SK-N-SH treated with all-trans-retinoic acid at 6 μM for 48 hours (cell line): ENCODE measurements around the gene PLVAP.

Experiments
- ATAC-seq: fragments of 200-7000 bp; cut with Tn5 transposase; 3 replicates; pipeline ENCODE4 v1.9.1; 2020; ENCODE audit warnings: mild to moderate bottlenecking, moderate library complexity
- ARNTL ChIP-seq: fragments of 450-650 bp; formaldehyde crosslinking; IDR thresholded peaks from 2 replicates; pipeline ENCODE4 v1.5.0; 2020; ENCODE audit warnings: low read depth, mild to moderate bottlenecking, moderate library complexity, borderline replicate concordance
- CSDC2 ChIP-seq: fragments of 250-450 bp; sonication (Bioruptor Pico); IDR thresholded peaks from 2 replicates; pipeline ENCODE4 v1.5.0; 2020; ENCODE audit warnings: mild to moderate bottlenecking, moderate library complexity
- ESRRG ChIP-seq: fragments of 250-450 bp; sonication (Bioruptor Pico); IDR thresholded peaks from 2 replicates; pipeline ENCODE4 v1.6.1; 2021; ENCODE audit warnings: mild to moderate bottlenecking
- GLIS3 ChIP-seq: fragments of 250-450 bp; sonication (Bioruptor Pico); IDR thresholded peaks from 2 replicates; pipeline ENCODE4 v1.5.0; 2020; ENCODE audit warnings: mild to moderate bottlenecking, moderate library complexity
- ISL1 ChIP-seq: fragments of 250-450 bp; sonication (Bioruptor Pico); IDR thresholded peaks from 2 replicates; pipeline ENCODE4 v2.1.2; 2022; ENCODE audit warnings: mild to moderate bottlenecking, moderate library complexity
- OSR1 ChIP-seq: fragments of 250-450 bp; sonication (Bioruptor Pico); IDR thresholded peaks from 2 replicates; pipeline ENCODE4 v1.8.0; 2022; ENCODE audit warnings: moderate library complexity, mild to moderate bottlenecking, inconsistent platforms
- PATZ1 ChIP-seq: fragments of 250-450 bp; sonication (Bioruptor Pico); IDR thresholded peaks from 2 replicates; pipeline ENCODE4 v1.8.0; 2020; ENCODE audit warnings: mild to moderate bottlenecking, moderate library complexity, borderline replicate concordance
- POU6F1 ChIP-seq: fragments of 250-450 bp; sonication (Bioruptor Pico); IDR thresholded peaks from 2 replicates; pipeline ENCODE4 v1.8.0; 2021; ENCODE audit warnings: low read depth, mild to moderate bottlenecking, moderate library complexity, borderline replicate concordance
- PPARA ChIP-seq: fragments of 250-450 bp; sonication (Bioruptor Pico); IDR thresholded peaks from 2 replicates; pipeline ENCODE4 v1.5.0; 2020; ENCODE audit warnings: mild to moderate bottlenecking, borderline replicate concordance
- RARB ChIP-seq: fragments of 250-450 bp; sonication (Bioruptor Pico); IDR thresholded peaks from 2 replicates; pipeline ENCODE4 v1.8.0; 2021; ENCODE audit warnings: mild to moderate bottlenecking, moderate library complexity
- SNAI2 ChIP-seq: fragments of 250-450 bp; sonication (Bioruptor Pico); IDR thresholded peaks from 2 replicates; pipeline ENCODE4 v1.5.0; 2020; ENCODE audit warnings: mild to moderate bottlenecking, moderate library complexity
- TCF4 ChIP-seq: fragments of 250-450 bp; sonication (Bioruptor Pico); IDR thresholded peaks from 2 replicates; pipeline ENCODE4 v1.8.0; 2021; ENCODE audit warnings: mild to moderate bottlenecking, moderate library complexity, borderline replicate concordance
- TOX ChIP-seq: fragments of 250-450 bp; sonication (Bioruptor Pico); IDR thresholded peaks from 2 replicates; pipeline ENCODE4 v1.8.0; 2021; ENCODE audit warnings: mild to moderate bottlenecking, moderate library complexity, borderline replicate concordance
- TSHZ2 ChIP-seq: fragments of 250-450 bp; sonication (Bioruptor Pico); IDR thresholded peaks from 2 replicates; pipeline ENCODE4 v1.5.0; 2020; ENCODE audit warnings: mild to moderate bottlenecking, moderate library complexity
- ZC3H10 ChIP-seq: fragments of 250-450 bp; sonication (Bioruptor Pico); IDR thresholded peaks from 2 replicates; pipeline ENCODE4 v1.5.1; 2021; ENCODE audit warnings: mild to moderate bottlenecking, moderate library complexity
- ZFP30 ChIP-seq: fragments of 450-650 bp; formaldehyde crosslinking; IDR thresholded peaks from 2 replicates; pipeline ENCODE4 v1.5.0; 2022; ENCODE audit warnings: mild to moderate bottlenecking, moderate library complexity
- ZNF565 ChIP-seq: fragments of 450-650 bp; formaldehyde crosslinking; conservative IDR thresholded peaks from 2 replicates; pipeline ENCODE4 v1.5.0; 2020; ENCODE audit warnings: low read depth, mild to moderate bottlenecking, moderate library complexity
- ZNF70 ChIP-seq: fragments of 450-650 bp; formaldehyde crosslinking; IDR thresholded peaks from 2 replicates; pipeline ENCODE4 v1.5.0; 2020; ENCODE audit warnings: mild to moderate bottlenecking, moderate library complexity
- ZNF8 ChIP-seq: fragments of 450-650 bp; formaldehyde crosslinking; IDR thresholded peaks from 2 replicates; pipeline ENCODE4 v1.5.0; 2020; ENCODE audit warnings: mild to moderate bottlenecking, moderate library complexity
- TF ChIP-seq, protein P1 (sequence below): fragments of 250-450 bp; sonication (Bioruptor Pico); IDR thresholded peaks from 2 replicates; pipeline ENCODE4 v1.5.1; 2020; ENCODE audit warnings: low read depth, mild to moderate bottlenecking, moderate library complexity

PLVAP gene

DNA sequence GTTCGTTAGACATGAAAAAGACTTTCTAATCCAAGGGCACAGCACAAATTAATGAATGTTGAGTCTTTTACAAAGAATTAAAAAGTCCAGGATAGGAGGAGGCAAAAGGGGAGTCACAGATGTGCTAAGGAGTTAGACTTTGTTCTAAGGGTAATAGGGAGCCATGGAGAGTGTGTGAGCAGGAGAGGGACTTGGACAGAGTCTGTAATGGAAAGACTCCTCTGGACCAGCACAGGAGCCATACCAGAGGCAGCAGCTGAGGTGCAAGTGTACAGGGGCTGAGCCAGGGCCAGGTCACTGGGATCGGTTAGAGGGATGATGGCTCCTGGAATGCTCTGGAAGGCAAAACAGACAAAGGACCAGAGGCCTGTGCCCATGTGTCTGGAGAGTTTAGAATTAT, 29.3 kb downstream of the PLVAP start:
- no peak for TF ChIP-seq SNAI2
- TF ChIP-seq RARB (CRISPR knock-in tag) = no peak
- TF ChIP-seq ISL1 (CRISPR knock-in tag) = no peak
- no peak for TF ChIP-seq PATZ1 (CRISPR knock-in tag)
- no peak for TF ChIP-seq ZNF565 (CRISPR knock-in tag)
- no peak for TF ChIP-seq ARNTL (CRISPR knock-in tag)
- TF ChIP-seq ZFP30 (CRISPR knock-in tag) = no peak
- TF ChIP-seq PPARA = no peak
- TF ChIP-seq TSHZ2 = no peak
- TF ChIP-seq OSR1 = no peak
- no peak for TF ChIP-seq ESRRG (CRISPR knock-in tag)
- TF ChIP-seq ZNF8 (CRISPR knock-in tag) = no peak
- TF ChIP-seq, protein P1, sequence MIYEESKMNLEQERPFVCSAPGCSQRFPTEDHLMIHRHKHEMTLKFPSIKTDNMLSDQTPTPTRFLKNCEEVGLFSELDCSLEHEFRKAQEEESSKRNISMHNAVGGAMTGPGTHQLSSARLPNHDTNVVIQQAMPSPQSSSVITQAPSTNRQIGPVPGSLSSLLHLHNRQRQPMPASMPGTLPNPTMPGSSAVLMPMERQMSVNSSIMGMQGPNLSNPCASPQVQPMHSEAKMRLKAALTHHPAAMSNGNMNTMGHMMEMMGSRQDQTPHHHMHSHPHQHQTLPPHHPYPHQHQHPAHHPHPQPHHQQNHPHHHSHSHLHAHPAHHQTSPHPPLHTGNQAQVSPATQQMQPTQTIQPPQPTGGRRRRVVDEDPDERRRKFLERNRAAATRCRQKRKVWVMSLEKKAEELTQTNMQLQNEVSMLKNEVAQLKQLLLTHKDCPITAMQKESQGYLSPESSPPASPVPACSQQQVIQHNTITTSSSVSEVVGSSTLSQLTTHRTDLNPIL = no peak
- TF ChIP-seq GLIS3 (CRISPR knock-in tag) = no peak
- TF ChIP-seq CSDC2 = no peak
- TF ChIP-seq POU6F1 (CRISPR knock-in tag) = no peak
- TF ChIP-seq ZC3H10 (CRISPR knock-in tag) = no peak
- no peak for ATAC-seq

DNA sequence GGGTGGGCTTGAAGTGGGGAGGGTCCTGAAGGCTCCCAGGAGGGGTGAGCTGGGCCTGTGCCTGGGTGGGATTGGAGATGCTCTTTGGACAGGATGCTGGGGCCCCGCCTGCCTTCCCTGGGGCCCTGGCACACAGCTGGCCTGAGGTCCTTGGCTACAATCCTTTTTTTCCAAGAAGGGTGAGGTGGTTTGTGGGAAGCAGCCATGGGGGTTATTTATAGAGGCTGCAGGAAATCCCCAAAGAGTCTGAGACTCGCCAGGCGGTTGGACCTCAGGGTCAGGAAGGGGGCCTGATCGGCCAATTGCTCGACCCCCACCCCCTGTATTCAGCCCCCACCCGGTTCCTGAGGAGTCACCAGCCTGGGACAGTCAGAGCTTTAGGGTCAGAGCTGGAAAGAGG, 29.8 kb downstream of the PLVAP start:
- TF ChIP-seq PPARA (no peak), ESRRG (CRISPR knock-in tag) (no peak), ZNF70 (no peak), TCF4 (CRISPR knock-in tag) (no peak), TOX (CRISPR knock-in tag) (no peak), TSHZ2 (no peak), ZNF565 (CRISPR knock-in tag) (no peak), PATZ1 (CRISPR knock-in tag) (no peak), ISL1 (CRISPR knock-in tag) (no peak), GLIS3 (CRISPR knock-in tag) (no peak)
- TF ChIP-seq, protein P1 = no peak
- no peak for ATAC-seq
